Measurements from ENCODE around the gene PRKCH.

Gene PRKCH

GRCh38 chr14:61433169-61433568 lies 111.8 kb downstream of the PRKCH start:
- no peak for ATAC-seq
- no peak for TF ChIP-seq ZFP3 (CRISPR knock-in tag; IDR thresholded peaks at IDR 0.05)
- TF ChIP-seq OSR1 (CRISPR knock-in tag; IDR thresholded peaks at IDR 0.05), result no peak
- TF ChIP-seq ZNF565 (CRISPR knock-in tag; conservative IDR thresholded peaks at IDR 0.05; ENCODE audit: low read depth), result no peak
- TF ChIP-seq ISL1 (CRISPR knock-in tag; IDR thresholded peaks at IDR 0.05), result no peak
- no peak for TF ChIP-seq TOX (CRISPR knock-in tag; IDR thresholded peaks at IDR 0.05; ENCODE audit: borderline replicate concordance)

GRCh38 chr14:61433828-61434227 lies 112.4 kb downstream of the PRKCH start:
- no peak for ATAC-seq
- no peak for TF ChIP-seq ZFP3 (CRISPR knock-in tag; IDR thresholded peaks at IDR 0.05)
- TF ChIP-seq RARB (CRISPR knock-in tag; IDR thresholded peaks at IDR 0.05), result no peak
- TF ChIP-seq TSHZ2 (CRISPR knock-in tag; IDR thresholded peaks at IDR 0.05), result no peak
- no peak for TF ChIP-seq BACH2 (CRISPR knock-in tag; IDR thresholded peaks at IDR 0.05; ENCODE audit: borderline replicate concordance)
- TF ChIP-seq ZNF8 (CRISPR knock-in tag; IDR thresholded peaks at IDR 0.05), result no peak
- TF ChIP-seq OSR1 (CRISPR knock-in tag; IDR thresholded peaks at IDR 0.05), result no peak
- no peak for TF ChIP-seq TCF4 (CRISPR knock-in tag; IDR thresholded peaks at IDR 0.05; ENCODE audit: borderline replicate concordance)
- no peak for TF ChIP-seq ISL1 (CRISPR knock-in tag; IDR thresholded peaks at IDR 0.05)

- no peak for TF ChIP-seq ZNF8 (CRISPR knock-in tag; IDR thresholded peaks at IDR 0.05)
- 0 out of 3 replicates have a peak, but pooled peaks have one; percentile 35 for ATAC-seq
Measured at GRCh38 chr14:61434311-61434710, 112.9 kb downstream of the PRKCH start.

GRCh38 chr14:61435563-61436337 lies 114.4 kb downstream of the PRKCH start:
- TF ChIP-seq ZNF565 (CRISPR knock-in tag; conservative IDR thresholded peaks at IDR 0.05; ENCODE audit: low read depth) (no peak), CSRNP3 (CRISPR knock-in tag; IDR thresholded peaks at IDR 0.05) (no peak), RARB (CRISPR knock-in tag; IDR thresholded peaks at IDR 0.05) (no peak), TSHZ2 (CRISPR knock-in tag; IDR thresholded peaks at IDR 0.05) (no peak), OSR1 (CRISPR knock-in tag; IDR thresholded peaks at IDR 0.05) (no peak), GLIS3 (CRISPR knock-in tag; IDR thresholded peaks at IDR 0.05) (no peak), TCF4 (CRISPR knock-in tag; IDR thresholded peaks at IDR 0.05; ENCODE audit: borderline replicate concordance) (no peak), CREB5 (CRISPR knock-in tag; IDR thresholded peaks at IDR 0.05; ENCODE audit: low read depth) (no peak), ESRRG (CRISPR knock-in tag; IDR thresholded peaks at IDR 0.05) (no peak), PATZ1 (CRISPR knock-in tag; IDR thresholded peaks at IDR 0.05; ENCODE audit: borderline replicate concordance) (no peak), POU6F1 (CRISPR knock-in tag; IDR thresholded peaks at IDR 0.05; ENCODE audit: borderline replicate concordance, low read depth) (no peak), ZFP30 (CRISPR knock-in tag; IDR thresholded peaks at IDR 0.05) (no peak), TOX (CRISPR knock-in tag; IDR thresholded peaks at IDR 0.05; ENCODE audit: borderline replicate concordance) (no peak), ARNTL (CRISPR knock-in tag; IDR thresholded peaks at IDR 0.05; ENCODE audit: borderline replicate concordance, low read depth) (no peak)
- ATAC-seq, result no peak

Measured in SK-N-SH treated with all-trans-retinoic acid at 6 μM for 48 hours (cell line).